ENCODE results near the gene PATE4.

Gene PATE4

GRCh38 chr11:125887373-125888324 lies 54.5 kb downstream of the PATE4 start, which contains the start of gene HYLS1:
Gene HYLS1 (plus strand): TSS chr11:125887668. CDS start chr11:125899369, 11,701 bp downstream.
- peak; percentile 84 for DNase-seq

All from activated T-cell treated with anti-CD3 and anti-CD28 coated beads for 4 hours (primary cell).